H1 (cell line): ENCODE measurements around the gene TTC21A. TPM values are rescaled to one million over a fixed set of nuclear protein-coding genes. Genes with fewer than 3 reads are reported as not detected.

Experiments used
- CTCF ChIA-PET: fragments of 300-600 bp; sonication (Branson Sonifier 250); formaldehyde crosslinking; loops from one replicate; lab custom pipeline; 2021; ENCODE audit not compliant: partially characterized antibody; lab: Charles Lee
- POLR2A ChIA-PET: fragments of 300-600 bp; sonication (Branson Sonifier 250); formaldehyde crosslinking; loops from one replicate; lab custom pipeline; 2021; ENCODE audit warnings: inconsistent platforms; ENCODE audit not compliant: partially characterized antibody; lab: Charles Lee
- DNase-seq, 2 experiments: peaks; one replicate each; pipeline versions ENCODE4 v3.0.0 to v3.0.0-alpha.2; 2010 to 2022; ENCODE audit warnings: low spot score in 2 of 2, low read depth in 1 of 2, mixed read lengths in 1 of 2
- FAIRE-seq: peaks from 2 replicates; lab custom pipeline; 2011; peaks lifted over from hg19 to GRCh38; lab: Jason Lieb, UNC
- H2AFZ ChIP-seq: 2 replicates; pipeline ENCODE4 v1.8.1; 2012; ENCODE audit warnings: low read length, inconsistent platforms
- H2AK5ac ChIP-seq: 2 replicates; pipeline ENCODE4 v1.6.1; 2013; ENCODE audit warnings: low read depth, low read length
- H2BK120ac ChIP-seq: replicated peaks from 2 replicates; pipeline ENCODE3; 2013; ENCODE audit warnings: low read depth, low read length, inconsistent platforms
- H2BK12ac ChIP-seq: 2 replicates; pipeline ENCODE4 v1.6.1; 2013; ENCODE audit warnings: low read depth, low read length
- H2BK15ac ChIP-seq: 2 replicates; pipeline ENCODE4 v1.6.1; 2013; ENCODE audit warnings: low read length
- H2BK20ac ChIP-seq: 2 replicates; pipeline ENCODE4 v1.6.1; 2013; ENCODE audit warnings: low read length
- H2BK5ac ChIP-seq: 2 replicates; pipeline ENCODE4 v1.6.1; 2013; ENCODE audit warnings: low read depth, low read length
- H3K14ac ChIP-seq: 2 replicates; pipeline ENCODE4 v1.6.1; 2013; ENCODE audit warnings: inconsistent platforms; ENCODE audit not compliant: insufficient read length
- H3K18ac ChIP-seq: 2 replicates; pipeline ENCODE4 v1.6.1; 2013; ENCODE audit warnings: low read length; ENCODE audit errors: extremely low read depth
- H3K23ac ChIP-seq: 2 replicates; pipeline ENCODE4 v1.6.1; 2013; ENCODE audit warnings: inconsistent platforms; ENCODE audit not compliant: insufficient read length
- H3K23me2 ChIP-seq: 2 replicates; pipeline ENCODE4 v1.6.1; 2013; ENCODE audit warnings: low read depth, low read length
- H3K27ac ChIP-seq: 2 replicates; pipeline ENCODE4 v1.6.1; 2011; ENCODE audit warnings: low read depth, low read length, inconsistent platforms
- H3K27me3 ChIP-seq, 4 experiments: replicated peaks in 1 of 4; 1 replicate in 1 of 4; 2 replicates in 3 of 4; pipeline versions ENCODE4 v1.6.1 to v1.8.1; 2011 to 2013; ENCODE audit warnings: low read length in 3 of 4, mild to moderate bottlenecking in 3 of 4, inconsistent platforms in 2 of 4, mixed read lengths in 2 of 4, moderate library complexity in 1 of 4; ENCODE audit not compliant: control insufficient read depth in 3 of 4, insufficient read depth in 3 of 4; ENCODE audit errors: extremely low read depth in 1 of 4
- H3K36me3 ChIP-seq, 4 experiments: 2 replicates each; pipeline versions ENCODE4 v1.6.1 to v1.8.1; 2011 to 2013; ENCODE audit warnings: mild to moderate bottlenecking in 4 of 4, low read length in 3 of 4, moderate library complexity in 2 of 4, control low read depth in 1 of 4, inconsistent platforms in 1 of 4; ENCODE audit not compliant: insufficient read depth in 4 of 4, control insufficient read depth in 2 of 4
- H3K4ac ChIP-seq: replicated peaks from 2 replicates; pipeline ENCODE3; 2013; ENCODE audit warnings: low read length, low read depth, mixed read lengths, inconsistent platforms; ENCODE audit not compliant: insufficient read length
- H3K4me1 ChIP-seq, 4 experiments: replicated peaks in 1 of 4; 1 replicate in 1 of 4; 2 replicates in 3 of 4; pipeline versions ENCODE4 v1.6.1 to v1.8.1; 2011 to 2013; ENCODE audit warnings: low read length in 3 of 4, inconsistent platforms in 2 of 4, mixed read lengths in 1 of 4; ENCODE audit not compliant: insufficient read depth in 4 of 4, control insufficient read depth in 3 of 4
- H3K4me2 ChIP-seq, 2 experiments: 2 replicates each; pipeline versions ENCODE4 v1.6.1 to v1.8.1; 2011 to 2013; ENCODE audit warnings: low read depth in 2 of 2, low read length in 2 of 2, control low read depth in 1 of 2, inconsistent platforms in 1 of 2, mild to moderate bottlenecking in 1 of 2; ENCODE audit not compliant: insufficient read depth in 1 of 2
- H3K4me3 ChIP-seq, 4 experiments: fragments of 200-600, 300-600 bp in 1 of 4; sonication (generic), shearing (Covaris generic), sonication (Bioruptor Twin) in 1 of 4; 2 replicates each; pipeline versions ENCODE4 v1.5.1 to v1.8.1; 2011 to 2016; ENCODE audit warnings: low read length in 4 of 4, low read depth in 3 of 4, control low read depth in 2 of 4, inconsistent platforms in 2 of 4, mild to moderate bottlenecking in 2 of 4, mixed read lengths in 1 of 4, moderate library complexity in 1 of 4; ENCODE audit not compliant: insufficient read depth in 2 of 4; ENCODE audit errors: extremely low read depth in 1 of 4
- H3K56ac ChIP-seq: replicated peaks from 2 replicates; pipeline ENCODE3; 2013; ENCODE audit warnings: low read depth, mild to moderate bottlenecking, mixed read lengths, low read length, inconsistent platforms; ENCODE audit not compliant: insufficient read length
- H3K79me1 ChIP-seq: 2 replicates; pipeline ENCODE4 v1.6.1; 2013; ENCODE audit warnings: low read depth, low read length, control low read depth
- H3K79me2 ChIP-seq, 2 experiments: 2 replicates each; pipeline versions ENCODE4 v1.6.1 to v1.8.1; 2012 to 2013; ENCODE audit warnings: low read length in 2 of 2, mild to moderate bottlenecking in 2 of 2, inconsistent platforms in 1 of 2; ENCODE audit not compliant: insufficient read depth in 2 of 2, control insufficient read depth in 1 of 2
- H3K9ac ChIP-seq, 4 experiments: replicated peaks in 1 of 4; 1 replicate in 1 of 4; 2 replicates in 3 of 4; pipeline versions ENCODE4 v1.6.1 to v1.8.1; 2011 to 2013; ENCODE audit warnings: low read depth in 3 of 4, low read length in 3 of 4, control low read depth in 2 of 4, mild to moderate bottlenecking in 2 of 4, moderate library complexity in 2 of 4, inconsistent platforms in 1 of 4; ENCODE audit errors: extremely low read depth in 1 of 4
- H3K9me3 ChIP-seq, 2 experiments: 2 replicates each; pipeline versions ENCODE4 v1.6.1 to v1.8.1; 2012 to 2013; ENCODE audit warnings: mild to moderate bottlenecking in 2 of 2, moderate library complexity in 2 of 2, control low read depth in 1 of 2, inconsistent platforms in 1 of 2, low read depth in 1 of 2, low read length in 1 of 2, mixed read lengths in 1 of 2; ENCODE audit not compliant: insufficient read depth in 2 of 2
- H4K20me1 ChIP-seq, 2 experiments: replicated peaks in 1 of 2; 2 replicates each; pipeline versions ENCODE3 to v1.8.1; 2011 to 2013; ENCODE audit warnings: inconsistent platforms in 2 of 2, low read length in 2 of 2, mild to moderate bottlenecking in 1 of 2; ENCODE audit not compliant: insufficient read depth in 2 of 2, control insufficient read depth in 1 of 2
- H4K5ac ChIP-seq: 2 replicates; pipeline ENCODE4 v1.6.1; 2013; ENCODE audit warnings: low read length, low read depth, mixed read lengths, inconsistent platforms; ENCODE audit not compliant: insufficient read length
- H4K8ac ChIP-seq: 2 replicates; pipeline ENCODE4 v1.8.0; 2013; ENCODE audit warnings: mild to moderate bottlenecking, moderate library complexity, low read length, inconsistent platforms; ENCODE audit not compliant: insufficient read depth; ENCODE audit errors: extremely low read depth
- H4K91ac ChIP-seq: replicated peaks from 2 replicates; pipeline ENCODE3; 2013; ENCODE audit warnings: low read length, mixed read lengths, inconsistent platforms; ENCODE audit not compliant: insufficient read length
- ATF2 ChIP-seq: IDR thresholded peaks from 2 replicates; pipeline ENCODE4 v1.6.1; 2012; ENCODE audit warnings: low read length, inconsistent platforms
- HDAC2 ChIP-seq, 2 experiments: fragments of 300-600 bp in 1 of 2; sonication (generic) in 1 of 2; IDR thresholded peaks; 2 replicates each; pipeline ENCODE4 v1.6.1; 2011 to 2012; ENCODE audit warnings: low read depth in 2 of 2, low read length in 2 of 2, mild to moderate bottlenecking in 2 of 2, moderate library complexity in 2 of 2, borderline replicate concordance in 1 of 2, inconsistent platforms in 1 of 2
- NRF1 ChIP-seq: IDR thresholded peaks from 2 replicates; pipeline ENCODE4 v1.6.1; 2011; ENCODE audit warnings: mild to moderate bottlenecking, low read depth, low read length, improper control_type of control experiment
- POLR2A ChIP-seq, 2 experiments: IDR thresholded peaks; 1 replicate in 1 of 2; 2 replicates in 1 of 2; pipeline ENCODE4 v1.6.1; 2011; ENCODE audit warnings: low read depth in 2 of 2, low read length in 2 of 2, mild to moderate bottlenecking in 2 of 2; ENCODE audit errors: control extremely low read depth in 1 of 2
- POLR2AphosphoS5 ChIP-seq: IDR thresholded peaks from 2 replicates; pipeline ENCODE4 v1.6.1; 2011; ENCODE audit warnings: low read depth, low read length
- RBBP5 ChIP-seq: IDR thresholded peaks from 2 replicates; pipeline ENCODE4 v1.7.1; 2012; ENCODE audit warnings: low read depth, mild to moderate bottlenecking, inconsistent platforms, low read length, moderate library complexity, borderline replicate concordance
- RXRA ChIP-seq: IDR thresholded peaks from 2 replicates; pipeline ENCODE4 v1.6.1; 2011; ENCODE audit warnings: low read depth, mild to moderate bottlenecking, low read length, moderate library complexity; ENCODE audit not compliant: insufficient read depth
- SIRT6 ChIP-seq: IDR thresholded peaks from one replicate; pipeline ENCODE4 v1.7.1; 2012; ENCODE audit warnings: low read length, inconsistent platforms
- TAF1 ChIP-seq: IDR thresholded peaks from 2 replicates; pipeline ENCODE4 v1.6.1; 2011; ENCODE audit warnings: mild to moderate bottlenecking, low read depth, low read length
- WGBS, 2 experiments: shearing (Covaris generic) in 1 of 2; methylation state at CpG; one replicate each; pipeline versions ENCODE4 v1.1.6 to v1.1.7; 2013 to 2015; ENCODE audit warnings: low lambda C conversion rate in 2 of 2, mixed read lengths in 2 of 2, inconsistent platforms in 1 of 2, low coverage in 1 of 2, missing lambda C conversion rate in 1 of 2; ENCODE audit not compliant: insufficient replicate concordance in 2 of 2, insufficient coverage in 1 of 2, insufficient read length in 1 of 2; ENCODE audit errors: extremely low coverage in 1 of 2, missing lambda C conversion rate in 1 of 2; 5-methylcytosine and 5-hydroxymethylcytosine counted together
- polyA plus RNA-seq, 7 experiments: library from polyadenylated mRNA; depleted of rRNA in 3 of 7; stranded (reverse) in 5 of 7; unstranded in 2 of 7; fragments of >200 nt in 5 of 7; fragments of 200-250 nt in 2 of 7; gene quantifications; 1 replicate in 5 of 7; 2 replicates in 1 of 7; 4 replicates in 1 of 7; pipeline versions ENCODE4 v1.2.1 to v1.2.3, GENCODE V29; 2011 to 2013; ENCODE audit warnings: missing spikeins in 2 of 7, mixed read lengths in 2 of 7
- total RNA-seq: library from RNA; stranded (reverse); fragmentation: NEBNext Ultra II Directional; extraction: Animal tissue kit (Norgen Biotek cat#: 25700); gene quantifications from 2 replicates; pipeline ENCODE4 v1.2.1, GENCODE V29; 2021

Gene TTC21A
- total and polyA plus RNA-seq, 2 of the 8 experiments (the other 6 are each of a cell fraction or from before 2014, with no cell fraction given), result 2.3 to 2.8 TPM

GRCh38 chr3:39154280-39155021, 47.0 kb downstream of the TTC21A start:
- H2BK5ac ChIP-seq, result peak overlapping the region; percentile 76; the same call in 1 of the 2 replicates
- peaks cover 11 to 15% of the 10 kb centered on the region in 2 experiments for H3K79me2 ChIP-seq
- no peaks in the 10 kb centered on the region for H3K27me3 ChIP-seq
- H3K36me3 ChIP-seq, result no peaks in the 10 kb centered on the region
- peak overlapping the region; percentile 78 for H4K91ac ChIP-seq
- H4K5ac ChIP-seq, result peak overlapping the region; percentile 60
- peak overlapping the region; percentile 13 for H3K56ac ChIP-seq
- DNase-seq (peak; percentile 84 to 85), FAIRE-seq (no peak)
- H3K9me3 ChIP-seq, result no peaks in the 10 kb centered on the region
- H3K4me1 ChIP-seq, result peaks cover 22 to 40% (median 26%) of the 10 kb centered on the region in 4 experiments
- H3K18ac ChIP-seq, result peak overlapping the region; percentile 93
- peaks cover 11% of the 10 kb centered on the region; the same call in 1 of the 2 replicates for H3K79me1 ChIP-seq
- H2AK5ac ChIP-seq, result no peak overlapping the region; the same call in 1 of the 2 replicates
- peak overlapping the region in 3 of 4 experiments; percentile 35 to 51 (median 40); a peak in 5 of 7 replicates for H3K9ac ChIP-seq
- H4K8ac ChIP-seq, result peak overlapping the region; percentile 19; the same call in 1 of the 2 replicates
- peak overlapping the region; percentile 78 for H3K27ac ChIP-seq
- ChIA-PET CTCF (interaction anchor here (1.0 to 4.8 kb wide), 3 partner anchors 18 to 140 kb away, joined by 3 to 22 read pairs (median 3); no protein-coding TSS in a partner anchor), POLR2A (interaction anchor here (0.6 to 1.6 kb wide), 7 partner anchors 18 to 252 kb away, joined by 3 to 6 read pairs (median 3); partner anchors contain the start of genes GORASP1, RPSA and TTC21A)
- WGBS, 2 experiments, result 9% methylated on average over 18 of the region's 18 CpGs; no CpG with 5 or more reads in 1 of the 2 experiments
- H3K4me2 ChIP-seq, result peak overlapping the region; percentile 84 to 97
- H3K23me2 ChIP-seq, result peaks cover 21% of the 10 kb centered on the region
- H2BK12ac ChIP-seq, result peak overlapping the region; percentile 93; the same call in 1 of the 2 replicates
- peaks cover 7 to 19% of the 10 kb centered on the region in 2 experiments for H4K20me1 ChIP-seq
- no peak overlapping the region for H3K14ac ChIP-seq
- no peak overlapping the region for H3K4ac ChIP-seq
- H2AFZ ChIP-seq, result peak overlapping the region; percentile 88; the same call in 1 of the 2 replicates
- H2BK15ac ChIP-seq, result peak overlapping the region; percentile 36; the same call in 1 of the 2 replicates
- H2BK20ac ChIP-seq, result peak overlapping the region; percentile 83; the same call in 1 of the 2 replicates
- peak overlapping the region; percentile 77 for H2BK120ac ChIP-seq
- peak overlapping the region; percentile 50 to 85 (median 60) for H3K4me3 ChIP-seq
- no peak overlapping the region for H3K23ac ChIP-seq
- TF ChIP-seq ATF2 (peak; percentile 44; the same call in 1 of the 2 replicates), POLR2A (IDR thresholded peaks at IDR 0.05; ENCODE audit: control extremely low read depth in 1 of 2, low read depth in 2 of 2, low read length in 2 of 2) (peak in 1 of 2 experiments; percentile 79; a peak in 1 of 3 replicates), HDAC2 (IDR thresholded peaks at IDR 0.05; ENCODE audit: borderline replicate concordance in 1 of 2, low read depth in 2 of 2, low read length in 2 of 2) (peak; percentile 60 to 88; a peak in 1 of 4 replicates), SIRT6 (no peak), NRF1 (no peak), POLR2AphosphoS5 (peak; percentile 54), TAF1 (peak; percentile 70; the same call in 1 of the 2 replicates), RXRA (no peak), RBBP5 (peak; percentile 63; the same call in 1 of the 2 replicates)
